H1 (cell line): ENCODE data around the gene TTYH2. TPM values are rescaled to one million over a fixed set of nuclear protein-coding genes. Genes with fewer than 3 reads are reported as not detected.

Experiments
- CTBP2 ChIP-seq: IDR thresholded peaks from 2 replicates; pipeline ENCODE4 v1.7.0; 2011; ENCODE audit warnings: borderline replicate concordance, mild to moderate bottlenecking, moderate library complexity, mixed read lengths, low read length; ENCODE audit not compliant: insufficient read depth, insufficient read length
- polyA plus RNA-seq, 7 experiments: library from polyadenylated mRNA; depleted of rRNA in 3 of 7; stranded (reverse) in 5 of 7; unstranded in 2 of 7; fragments of >200 nt in 5 of 7; fragments of 200-250 nt in 2 of 7; gene quantifications; 1 replicate in 5 of 7; 2 replicates in 1 of 7; 4 replicates in 1 of 7; pipeline versions ENCODE4 v1.2.1 to v1.2.3, GENCODE V29; 2011 to 2013; ENCODE audit warnings: missing spikeins in 2 of 7, mixed read lengths in 2 of 7
- total RNA-seq: library from RNA; stranded (reverse); fragmentation: NEBNext Ultra II Directional; extraction: Animal tissue kit (Norgen Biotek cat#: 25700); gene quantifications from 2 replicates; pipeline ENCODE4 v1.2.1, GENCODE V29; 2021

TTYH2 gene
- total and polyA plus RNA-seq, 2 of the 8 experiments (the other 6 are each of a cell fraction or from before 2014, with no cell fraction given), result 3.2 to 9.2 TPM

DNA sequence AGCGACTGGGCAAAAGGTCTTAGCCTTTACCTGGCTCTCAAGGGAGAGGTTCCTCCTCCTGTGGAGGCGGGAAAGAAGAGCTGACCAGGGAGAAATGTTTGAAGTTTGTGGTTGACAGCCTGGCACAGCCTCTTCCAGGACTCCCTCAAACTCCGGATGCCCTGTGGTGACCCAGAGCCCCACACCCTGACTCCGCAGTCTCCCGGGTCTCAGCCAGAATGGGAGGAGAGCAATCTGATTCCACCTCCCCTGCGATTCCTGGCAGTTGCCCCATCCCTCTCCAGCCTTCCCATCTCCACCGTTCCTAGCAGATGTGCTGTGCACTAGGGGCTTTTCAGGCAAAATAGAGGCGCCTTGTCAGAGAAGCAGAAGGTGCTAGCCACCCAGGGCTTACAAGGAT is 55.2 kb downstream of the TTYH2 start (continued):
- TF ChIP-seq CTBP2, result no peak
